HL-60/S4 treated with retinoic acid at 250 ng/mL for 4 days and 3 days (cell line): ENCODE measurements around the gene PHF21B.

Source experiments
- in situ Hi-C: fragments of 300-500 bp; cut with MboI; formaldehyde crosslinking; loops from 2 replicates; pipeline ENCODE4 v1.7.0; 2022; ENCODE audit warnings: low sequenced_read_pairs

Gene PHF21B

GRCh38 chr22:44940130-44940529, 69.7 kb downstream of the PHF21B start:
- in situ Hi-C loops, result no loop called here

GRCh38 chr22:44939451-44939850, 70.4 kb downstream of the PHF21B start:
- in situ Hi-C loops, result no loop called here

GRCh38 chr22:44938886-44939285, 70.9 kb downstream of the PHF21B start:
- in situ Hi-C loops, result no loop called here

- in situ Hi-C loops, result no loop called here
Measured at GRCh38 chr22:44937216-44937615, 72.6 kb downstream of the PHF21B start.

- in situ Hi-C loops, result no loop called here
Measured at GRCh38 chr22:44936201-44936600, 73.6 kb downstream of the PHF21B start.

- in situ Hi-C loops, result no loop called here
Measured at GRCh38 chr22:44935724-44936123, 74.1 kb downstream of the PHF21B start.

DNA sequence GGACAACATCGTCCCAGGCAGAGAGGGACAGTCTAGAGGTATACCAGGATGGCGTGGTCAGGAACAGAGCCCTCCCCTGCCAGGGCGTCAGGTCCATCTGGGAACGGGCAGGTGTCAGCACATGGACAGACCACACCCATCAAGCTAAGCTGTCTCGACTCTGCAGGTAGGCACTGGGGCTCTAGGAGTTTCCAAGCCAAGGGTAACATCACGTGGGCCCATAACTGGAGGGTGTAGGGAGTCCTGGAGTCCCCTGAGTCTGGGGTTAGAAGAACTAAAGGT, 75.4 kb downstream of the PHF21B start:
- in situ Hi-C loops, result no loop called here

- in situ Hi-C loops, result no loop called here
Measured at GRCh38 chr22:44933666-44934453, 75.9 kb downstream of the PHF21B start.

DNA sequence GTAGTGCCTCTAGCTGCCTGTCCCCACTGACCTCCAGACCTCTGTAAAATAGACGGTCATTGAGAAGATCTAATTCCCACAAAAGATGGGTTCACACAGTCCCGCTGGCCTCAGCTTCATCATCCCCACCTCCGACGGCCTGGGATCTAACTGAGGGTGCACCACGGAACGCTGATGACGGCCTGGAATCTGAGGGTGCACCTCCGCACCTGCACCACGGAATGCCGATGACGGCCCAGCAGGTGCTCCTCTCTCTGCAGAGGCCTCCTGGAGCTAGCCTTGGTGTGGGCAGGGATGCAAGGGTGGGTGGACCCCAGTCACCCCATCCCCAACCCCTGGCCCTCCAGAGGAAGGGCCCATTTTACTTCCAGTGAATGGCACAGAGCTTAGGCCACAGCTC, 77.3 kb downstream of the PHF21B start:
- in situ Hi-C loops, result no loop called here

DNA sequence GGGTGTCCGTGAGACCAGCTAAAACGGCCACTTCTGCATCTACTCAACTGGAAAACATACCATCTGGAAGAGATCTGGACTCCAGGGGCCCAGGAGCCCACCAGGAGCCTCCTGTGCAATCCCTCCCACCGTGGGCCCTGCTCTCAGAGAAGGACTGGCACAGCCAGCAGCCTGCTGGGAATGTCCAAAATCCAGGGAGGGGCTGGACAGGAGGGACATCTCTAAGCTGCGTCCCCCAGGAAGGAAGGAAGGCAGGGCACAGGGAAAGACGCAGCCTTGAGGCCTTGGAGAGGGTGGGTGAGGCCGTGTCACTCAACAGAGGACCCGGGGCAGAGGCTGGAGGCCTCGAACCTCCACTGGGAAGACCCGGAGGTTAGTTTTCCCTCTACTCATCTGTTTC, 78.0 kb downstream of the PHF21B start:
- in situ Hi-C loops, result no loop called here

DNA sequence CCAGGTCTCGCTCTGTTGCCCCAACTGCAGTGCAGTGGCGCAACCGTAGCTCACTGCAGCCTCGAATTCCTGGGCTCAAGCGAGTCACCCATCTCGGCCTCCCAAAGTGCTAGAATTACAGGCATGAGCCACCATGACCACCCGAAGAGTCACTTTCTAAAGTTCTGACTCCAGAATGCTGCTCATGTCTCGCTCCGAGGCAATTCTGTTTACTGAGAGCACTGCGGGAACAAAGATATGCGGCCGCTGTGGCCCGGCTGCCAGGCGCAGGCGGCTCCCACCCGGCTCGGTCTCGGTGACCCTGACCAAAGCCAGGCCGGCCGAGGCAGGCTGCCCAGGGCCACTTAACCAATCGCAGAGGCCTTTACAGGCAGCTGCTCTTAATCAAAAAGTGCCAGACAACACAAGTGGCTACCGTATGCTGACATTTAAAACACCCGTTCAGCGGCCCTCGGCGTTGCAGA, 78.7 kb downstream of the PHF21B start:
- in situ Hi-C loops, result no loop called here

DNA sequence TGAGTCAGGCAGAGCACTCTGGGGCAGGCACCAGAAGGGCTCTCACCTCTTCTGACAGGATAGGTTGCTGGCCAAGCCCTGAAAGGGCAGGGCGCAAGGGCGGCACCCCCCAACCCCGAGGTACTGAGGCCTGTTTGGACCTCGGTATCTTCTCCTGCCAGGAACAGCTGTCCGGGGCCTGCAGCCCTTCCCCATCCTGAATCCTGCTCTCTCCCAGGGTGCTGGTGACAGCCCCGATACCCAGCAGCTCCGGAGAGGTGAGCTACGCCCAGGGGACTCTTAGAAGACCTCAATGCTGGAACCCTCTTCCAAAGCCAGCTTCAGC, 79.1 kb downstream of the PHF21B start:
- in situ Hi-C loops, result no loop called here

- in situ Hi-C loops, result no loop called here
Measured at GRCh38 chr22:44930016-44930710, 79.6 kb downstream of the PHF21B start.

- in situ Hi-C loops, result no loop called here
Measured at GRCh38 chr22:44929359-44930015, 80.3 kb downstream of the PHF21B start.

DNA sequence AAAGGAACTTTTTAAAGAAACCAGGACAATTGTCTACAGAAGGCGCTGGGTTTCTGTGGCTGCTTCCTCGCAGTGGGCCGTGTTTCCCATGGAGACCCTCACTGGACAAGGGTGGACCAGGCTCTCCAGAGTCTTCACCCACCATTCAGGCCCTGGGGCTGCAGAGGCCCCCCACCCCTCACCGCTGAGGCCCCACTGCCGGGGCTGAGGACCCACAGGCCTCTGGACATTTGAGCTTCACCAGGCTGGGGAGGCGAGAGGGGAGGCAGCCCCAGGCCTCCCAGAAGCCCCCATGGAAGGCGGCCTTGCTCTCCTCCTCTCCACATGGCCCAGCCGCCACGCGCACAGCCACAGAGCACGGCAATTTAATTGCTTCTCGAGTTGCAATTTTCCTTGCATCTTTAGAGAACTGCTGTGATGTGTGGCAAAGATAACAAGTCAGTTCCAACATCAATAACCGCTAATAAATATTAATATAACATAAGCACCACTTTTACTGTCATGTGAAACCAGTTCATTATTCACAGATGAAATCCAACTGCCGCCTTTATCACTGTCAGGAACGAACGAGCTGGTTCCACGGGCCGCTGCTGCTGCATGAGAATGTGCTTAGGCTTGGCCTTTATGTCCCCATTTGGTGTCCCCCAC, 81.0 kb downstream of the PHF21B start:
- in situ Hi-C loops, result no loop called here

GRCh38 chr22:44928136-44928463, 81.7 kb downstream of the PHF21B start:
- in situ Hi-C loops, result no loop called here

DNA sequence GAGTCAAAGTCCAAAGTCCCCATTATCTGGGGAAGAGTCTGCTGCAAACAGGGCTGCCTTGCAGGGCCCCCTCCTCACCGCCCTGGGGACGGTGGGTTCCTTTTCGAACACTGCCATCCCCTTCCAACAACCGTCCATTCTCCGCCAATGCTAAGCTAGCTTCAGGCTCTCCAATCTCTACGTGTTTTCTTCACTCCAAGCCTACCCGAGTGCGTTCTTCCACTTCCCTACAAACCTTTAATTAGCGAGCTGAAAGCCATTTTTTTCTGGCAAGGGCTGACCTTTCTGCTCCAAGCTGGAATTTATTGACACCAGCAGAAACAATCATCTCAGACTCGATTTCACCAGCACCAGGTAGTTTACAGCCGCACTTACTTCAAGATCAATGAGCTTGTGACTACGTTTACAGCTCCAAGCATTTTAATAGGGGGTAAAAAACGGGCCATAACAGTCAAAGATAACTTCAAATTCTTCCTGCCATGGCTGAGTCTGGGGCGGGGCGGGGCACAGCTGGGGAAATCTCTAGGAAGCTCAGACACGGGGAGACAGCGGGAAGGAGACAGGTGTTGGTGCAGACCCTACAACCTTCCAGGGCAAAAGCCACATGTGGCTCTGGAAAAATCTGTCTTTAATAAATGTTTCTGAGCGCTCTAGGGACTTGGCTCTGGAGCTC, 82.2 kb downstream of the PHF21B start:
- in situ Hi-C loops, result no loop called here

DNA sequence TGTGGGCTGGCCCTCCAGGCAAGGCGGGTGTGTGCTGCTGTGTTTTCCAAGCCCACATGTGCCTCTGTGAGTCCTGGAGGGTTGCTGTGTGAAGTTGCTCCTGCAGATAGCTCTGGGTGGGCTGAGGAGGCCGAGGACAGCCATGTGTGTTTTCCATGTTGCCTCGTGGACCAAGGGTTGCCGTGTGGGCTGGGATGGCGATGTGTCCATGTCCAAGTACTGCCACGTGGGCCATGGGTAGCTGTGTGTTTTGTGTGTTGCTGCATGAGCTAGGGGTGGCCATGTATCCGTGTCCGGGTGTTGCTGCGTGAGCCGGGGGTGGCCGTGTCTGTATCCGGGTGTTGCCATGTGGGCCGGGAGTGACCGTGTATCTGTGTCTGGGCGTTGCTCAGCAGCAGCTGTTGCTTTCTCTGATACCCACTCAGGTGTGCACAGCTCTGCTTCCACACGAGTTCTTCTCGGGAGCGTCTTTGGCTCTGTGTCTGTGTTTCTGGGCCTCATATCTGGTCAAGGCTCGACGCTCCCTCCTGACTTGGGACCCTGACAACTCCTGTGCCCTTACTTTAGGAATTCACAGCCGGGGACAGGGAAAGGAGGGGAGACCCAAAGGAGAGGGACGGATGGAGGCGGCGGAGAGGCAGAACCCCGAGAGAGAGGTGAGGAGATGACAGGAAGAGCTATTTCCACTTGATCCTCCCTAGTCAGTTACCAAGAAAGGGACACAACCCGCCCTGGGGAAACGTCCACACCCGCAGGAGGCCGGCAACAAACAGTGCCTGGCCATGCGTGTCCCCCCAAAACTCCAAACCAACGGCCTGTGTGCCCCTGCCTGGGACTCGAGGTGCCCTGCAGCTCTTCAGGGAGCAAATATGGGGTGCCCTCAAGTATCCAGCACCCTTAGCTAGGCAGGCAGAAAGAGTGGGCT, 83.1 kb downstream of the PHF21B start:
- in situ Hi-C loops, result no loop called here

- in situ Hi-C loops, result no loop called here
Measured at GRCh38 chr22:44926124-44926475, 83.7 kb downstream of the PHF21B start.

DNA sequence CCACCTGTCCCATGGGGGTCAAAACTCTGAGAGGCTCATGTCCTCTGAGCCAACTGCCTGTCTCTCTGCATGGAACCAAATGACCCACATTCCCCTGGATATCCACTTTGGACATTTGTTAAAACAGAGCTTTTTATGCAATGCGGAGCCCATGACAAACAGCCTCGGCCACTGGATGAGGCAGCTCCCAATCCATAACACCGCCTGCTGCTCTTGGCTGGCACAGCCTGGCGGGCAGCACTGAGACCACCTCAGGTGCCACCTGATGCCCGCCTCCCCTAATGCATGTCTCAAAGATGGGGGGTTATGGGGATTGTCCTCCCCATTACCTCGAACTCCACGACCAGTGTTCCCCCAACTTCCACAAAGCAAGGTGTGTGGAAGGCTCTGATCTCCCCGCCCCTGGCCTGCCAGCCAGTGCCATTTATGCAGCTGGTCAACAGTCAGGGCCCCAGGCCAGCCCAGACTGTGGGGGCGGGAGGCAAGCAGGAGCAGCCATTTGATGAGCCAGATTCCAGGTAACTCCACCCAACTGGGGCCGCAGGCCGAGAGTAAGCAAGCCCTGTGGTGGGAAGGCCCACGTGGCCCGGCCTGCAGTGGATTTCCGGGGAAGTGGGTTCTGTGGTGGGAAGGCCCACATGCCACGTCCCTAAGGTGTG, 84.2 kb downstream of the PHF21B start:
- in situ Hi-C loops, result no loop called here
